HepG2 (cell line): Measurements from ENCODE around the gene THADA. TPM values are rescaled to one million over a fixed set of nuclear protein-coding genes. Genes with fewer than 3 reads are reported as not detected.

ENCODE experiments used
- ATF4 ChIP-seq, 2 experiments: fragments of 450-650 bp in 1 of 2; sonication (generic) in 1 of 2; formaldehyde crosslinking; IDR thresholded peaks; 2 replicates each; pipeline versions ENCODE4 v1.5.0 to v1.8.0; 2020 to 2022; ENCODE audit warnings: mild to moderate bottlenecking in 1 of 2, missing genetic modification reagents in 1 of 2
- CEBPB ChIP-seq: IDR thresholded peaks from 2 replicates; pipeline ENCODE4 v1.6.1; 2011; ENCODE audit warnings: low read depth, low read length, improper control_type of control experiment, borderline replicate concordance
- CEBPG ChIP-seq: IDR thresholded peaks from 2 replicates; pipeline ENCODE4 v1.6.1; 2016
- GATA4 ChIP-seq: sonication (generic); IDR thresholded peaks from 2 replicates; pipeline ENCODE4 v1.6.1; 2016; ENCODE audit warnings: antibody characterized with exemption, low read depth, borderline replicate concordance
- MLLT10 ChIP-seq: sonication (generic); formaldehyde crosslinking; IDR thresholded peaks from 2 replicates; pipeline ENCODE4 v1.4.0; 2020; ENCODE audit warnings: missing genetic modification reagents
- PRDM15 ChIP-seq: sonication (generic); formaldehyde crosslinking; IDR thresholded peaks from 2 replicates; pipeline ENCODE4 v1.4.0; 2020; ENCODE audit warnings: missing genetic modification reagents
- SAP130 ChIP-seq: IDR thresholded peaks from 2 replicates; pipeline ENCODE4 v1.6.1; 2016; ENCODE audit warnings: low read depth
- SRY ChIP-seq: sonication (generic); formaldehyde crosslinking; IDR thresholded peaks from 2 replicates; pipeline ENCODE4 v1.8.0; 2022; ENCODE audit warnings: mild to moderate bottlenecking, missing genetic modification reagents
- ZBTB10 ChIP-seq: sonication (generic); formaldehyde crosslinking; IDR thresholded peaks from 2 replicates; pipeline ENCODE4 v1.4.0; 2020; ENCODE audit warnings: missing genetic modification reagents, borderline replicate concordance
- ZNF407 ChIP-seq: sonication (generic); formaldehyde crosslinking; IDR thresholded peaks from one replicate; pipeline ENCODE4 v1.5.1; 2020; ENCODE audit warnings: mild to moderate bottlenecking, missing genetic modification reagents; ENCODE audit errors: not compliant biosample characterization
- ZNF605 ChIP-seq: sonication (generic); formaldehyde crosslinking; IDR thresholded peaks from 2 replicates; pipeline ENCODE4 v1.8.0; 2022; ENCODE audit warnings: mild to moderate bottlenecking, missing genetic modification reagents
- ZSCAN25 ChIP-seq: sonication (generic); formaldehyde crosslinking; IDR thresholded peaks from 2 replicates; pipeline ENCODE4 v1.8.0; 2022; ENCODE audit warnings: mild to moderate bottlenecking, missing genetic modification reagents
- polyA plus RNA-seq, 8 experiments: library from polyadenylated mRNA; depleted of rRNA in 3 of 8; stranded (reverse) in 7 of 8; unstranded in 1 of 8; fragments of >200 nt; fragmentation: Illumina TruSeq in 4 of 8; extraction: Trizol in 4 of 8; gene quantifications; 2 replicates each; pipeline versions ENCODE4 v1.2.1 to v1.2.3, GENCODE V29; 2011 to 2016; ENCODE audit warnings: low read depth in 4 of 8, missing spikeins in 1 of 8, mixed read lengths in 1 of 8; ENCODE audit not compliant: insufficient read depth in 1 of 8
- total RNA-seq, 5 experiments: library from RNA; depleted of rRNA; stranded (reverse); fragments of >200 nt; fragmentation: Illumina TruSeq; extraction: Trizol; gene quantifications; 2 replicates each; pipeline ENCODE4 v1.2.3, GENCODE V29; 2016; ENCODE audit warnings: low read depth in 1 of 5

The THADA gene
- total and polyA plus RNA-seq, 2 of the 13 experiments (the other 11 are each of a cell fraction or from before 2014, with no cell fraction given) = 12.7 to 21.7 TPM

GRCh38 chr2:43424262-43425207 lies 171.3 kb downstream of the THADA start (continued):
- TF ChIP-seq ZBTB10 = peak; percentile 46; the same call in 1 of the 2 replicates
- no peak for TF ChIP-seq MLLT10 (CRISPR knock-in tag)
- TF ChIP-seq SRY (CRISPR knock-in tag) = no peak
- no peak for TF ChIP-seq ZSCAN25 (CRISPR knock-in tag)
- TF ChIP-seq SAP130 = peak; percentile 65
- TF ChIP-seq ZNF407 (CRISPR knock-in tag) = no peak
- peak in 1 of 2 experiments; percentile 66; a peak in 2 of 4 replicates for TF ChIP-seq ATF4 (CRISPR knock-in tag; IDR thresholded peaks at IDR 0.05)
- TF ChIP-seq ZNF605 (CRISPR knock-in tag) = no peak
- TF ChIP-seq GATA4 = peak; percentile 79; the same call in 1 of the 2 replicates
- TF ChIP-seq CEBPG (CRISPR knock-in tag) = peak; percentile 98
- peak; percentile 98 for TF ChIP-seq CEBPB
- TF ChIP-seq PRDM15 (CRISPR knock-in tag) = peak; percentile 23; the same call in 1 of the 2 replicates
